Stimulated activated CD4-positive, alpha-beta T cell treated with anti-CD3 and anti-CD28 coated beads, Interleukin-12 subunit alpha, Interleukin-12 subunit beta, amount 100 ng/mL, for 48 hours (primary cell): ENCODE data around the gene PTPRG.

Source experiments
- DNase-seq, 3 donors: peaks; one replicate each; pipeline ENCODE4 v3.0.0-alpha.2; 2020; ENCODE audit warnings: low read depth in 2 of 3, low spot score in 1 of 3

The PTPRG gene

DNA sequence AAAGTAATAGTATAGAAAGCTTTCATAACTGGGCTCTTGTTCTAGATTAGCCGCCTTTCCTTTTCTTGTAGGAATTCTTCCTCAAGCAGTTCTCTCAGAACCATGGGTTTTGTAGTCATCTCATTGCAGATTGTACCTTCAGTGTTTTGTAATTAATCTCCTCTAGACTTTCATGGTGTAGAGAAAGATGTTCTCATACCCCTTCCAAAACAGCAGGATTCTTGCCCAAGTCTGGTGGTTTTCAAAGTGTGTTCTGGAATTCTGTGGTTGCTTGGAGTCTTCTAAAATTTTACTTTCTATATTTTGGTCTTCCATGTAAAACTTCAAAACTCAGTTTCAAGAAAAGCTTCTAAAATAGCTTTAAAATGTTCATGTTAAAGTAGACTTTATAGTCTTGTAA, 293.8 kb downstream of the PTPRG start:
- DNase-seq, result no peak

DNA sequence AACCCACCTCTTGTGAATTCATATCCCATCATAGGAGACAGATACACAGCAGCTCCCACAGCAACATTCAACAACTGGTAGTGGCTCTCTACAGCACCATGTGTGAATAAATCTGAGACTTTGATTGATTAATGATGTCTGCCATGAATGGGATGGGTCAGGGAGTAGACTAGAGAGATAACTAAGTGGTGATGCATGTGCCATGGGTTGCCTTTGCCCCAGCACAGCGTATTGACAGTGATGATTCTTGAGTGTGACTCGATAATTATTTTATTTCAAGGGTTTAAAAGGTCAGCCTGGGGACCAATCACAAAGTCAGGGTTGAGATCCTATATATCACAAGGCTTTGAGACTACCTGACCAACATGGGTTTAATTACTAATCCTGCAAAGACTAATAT, 295.9 kb downstream of the PTPRG start:
- DNase-seq, result no peak

DNA sequence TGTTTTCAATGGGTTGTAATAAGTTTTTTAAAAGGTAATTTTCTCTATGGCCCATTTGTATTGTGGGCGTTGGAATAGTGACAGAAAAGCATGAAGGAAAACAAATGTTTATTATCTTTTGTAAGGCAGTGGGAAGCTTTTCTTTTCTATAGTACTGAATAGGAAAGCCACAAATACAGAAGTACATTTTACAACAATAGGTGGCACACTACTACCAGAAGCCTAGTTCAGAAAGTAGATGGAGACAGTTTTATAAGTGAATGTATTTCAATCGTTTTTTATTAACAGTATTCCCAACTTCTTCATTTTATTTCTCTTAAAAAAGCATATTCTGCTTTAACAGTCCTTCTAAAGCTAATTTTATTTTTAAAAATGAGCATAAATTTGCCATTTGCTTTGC, 296.7 kb downstream of the PTPRG start:
- no peak for DNase-seq

DNA sequence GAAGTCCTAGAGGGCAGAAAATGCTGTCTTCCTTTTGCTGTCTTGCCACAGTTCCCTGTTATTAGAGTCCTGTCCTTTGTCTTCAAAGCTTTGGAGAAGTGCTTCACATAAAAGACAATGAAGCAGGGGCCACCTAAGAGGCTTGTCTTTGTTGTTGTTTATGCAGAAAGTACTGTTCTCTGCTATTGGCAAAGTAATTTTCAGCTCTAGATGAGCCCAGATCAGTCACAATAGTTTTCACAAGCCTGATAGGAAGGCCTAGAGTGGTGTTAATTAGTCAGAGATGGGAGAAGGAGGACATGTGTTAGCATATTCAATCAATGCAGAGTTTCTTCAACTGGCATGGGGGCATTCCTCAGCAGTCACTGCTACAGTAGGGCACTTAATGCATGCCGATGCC, 300.0 kb downstream of the PTPRG start:
- no peak for DNase-seq

DNA sequence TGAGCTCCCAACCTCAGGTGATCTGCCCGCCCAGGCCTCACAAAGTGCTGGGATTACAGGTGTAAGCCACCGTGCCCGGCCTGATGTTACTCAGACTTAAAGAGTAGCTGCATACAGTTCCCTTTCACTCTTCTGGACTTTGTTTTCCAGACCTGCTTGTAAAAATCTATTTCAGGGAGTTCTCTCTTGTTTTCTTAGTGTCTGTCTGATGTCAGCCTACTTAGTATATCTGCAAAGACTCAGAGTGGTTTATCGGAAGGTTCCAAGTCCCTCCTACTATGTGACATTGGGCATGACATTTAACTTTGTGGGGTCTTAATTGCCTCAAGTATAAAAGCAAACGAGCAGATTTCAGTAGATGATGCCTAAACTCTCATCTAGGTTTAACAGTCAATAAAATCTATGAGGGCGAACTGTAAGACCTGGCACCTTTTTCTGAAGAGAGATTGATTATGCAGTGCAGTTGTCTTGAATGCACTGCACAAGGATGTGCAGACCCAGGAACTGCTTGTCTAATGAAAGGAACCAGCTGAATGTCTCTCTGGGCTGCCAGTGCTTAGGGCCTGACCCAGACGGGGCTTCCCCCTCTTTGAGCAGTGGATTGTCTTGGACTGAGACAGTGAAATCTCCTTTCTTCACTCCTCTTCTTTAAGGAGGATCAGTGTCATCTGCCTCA, 301.4 kb downstream of the PTPRG start:
- DNase-seq, result no peak

DNA sequence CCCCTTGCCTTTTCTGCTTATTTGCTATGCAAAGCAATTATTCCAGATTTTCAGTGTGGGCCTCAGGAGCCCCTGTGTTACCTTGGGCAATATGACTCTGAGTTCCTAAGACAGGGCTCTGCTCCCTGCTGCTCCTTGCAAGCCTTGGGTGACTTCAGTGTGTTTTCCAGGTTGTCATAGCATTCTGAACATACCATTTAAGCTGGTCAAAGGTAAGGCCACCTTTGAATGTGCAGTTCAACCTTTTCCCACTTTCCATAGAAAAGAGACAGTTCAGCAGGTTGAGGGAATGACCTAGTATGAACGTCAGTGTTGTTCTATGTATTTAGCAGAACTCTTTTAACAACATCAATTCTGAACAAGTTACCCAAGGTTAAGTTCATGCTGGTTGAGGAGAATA, 302.2 kb downstream of the PTPRG start:
- no peak for DNase-seq

DNA sequence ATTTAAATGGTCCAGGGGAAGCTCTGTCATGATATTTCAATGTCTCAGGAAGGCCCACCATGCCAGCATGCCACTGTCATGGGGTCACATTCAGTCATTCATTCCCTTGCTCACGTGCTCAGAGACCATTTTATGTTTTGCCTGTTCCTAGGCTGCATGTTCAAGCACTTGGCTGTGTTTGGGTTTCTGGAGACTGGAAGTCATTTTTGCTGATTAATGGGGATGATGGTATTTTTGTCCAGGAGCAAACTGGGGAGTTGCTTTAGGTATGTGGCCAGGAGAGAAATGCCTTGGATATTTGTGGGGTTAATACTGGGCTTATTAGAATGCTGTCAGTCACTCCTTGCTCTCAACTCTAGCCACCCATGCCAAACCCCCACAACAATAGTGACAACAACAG, 303.5 kb downstream of the PTPRG start:
- no peak for DNase-seq

DNA sequence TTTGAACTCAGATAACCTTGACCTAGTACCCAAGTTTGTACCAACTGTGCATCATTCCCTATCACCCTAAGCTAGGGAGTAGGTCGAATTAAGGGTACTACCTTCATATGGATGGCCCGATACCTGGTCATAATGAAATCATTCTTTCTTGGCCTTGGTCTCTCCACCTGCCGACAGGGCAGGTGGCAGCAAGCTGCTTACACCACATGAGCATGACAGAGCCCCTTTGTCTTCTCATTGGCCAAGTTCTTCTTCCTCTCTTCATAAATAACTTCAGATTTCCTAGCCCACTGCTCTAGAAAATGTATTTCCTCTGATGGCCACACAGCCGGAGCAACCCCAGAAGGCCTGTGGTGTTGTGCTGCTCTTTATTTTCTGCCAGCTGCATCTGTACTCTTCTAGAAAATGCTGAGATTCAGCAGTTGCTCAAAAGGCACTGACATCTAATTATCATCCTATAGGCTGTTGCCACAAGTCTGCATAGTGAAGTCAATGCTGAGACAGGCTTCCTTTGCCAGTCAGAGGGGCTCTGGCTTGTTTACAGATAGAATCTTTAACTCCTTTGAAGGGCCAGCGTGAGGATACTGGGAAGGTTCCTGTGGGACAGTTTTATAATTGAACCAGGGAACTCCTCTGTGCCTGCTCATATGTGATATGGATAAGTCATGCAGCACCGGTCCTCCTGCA, 304.2 kb downstream of the PTPRG start:
- no peak for DNase-seq

DNA sequence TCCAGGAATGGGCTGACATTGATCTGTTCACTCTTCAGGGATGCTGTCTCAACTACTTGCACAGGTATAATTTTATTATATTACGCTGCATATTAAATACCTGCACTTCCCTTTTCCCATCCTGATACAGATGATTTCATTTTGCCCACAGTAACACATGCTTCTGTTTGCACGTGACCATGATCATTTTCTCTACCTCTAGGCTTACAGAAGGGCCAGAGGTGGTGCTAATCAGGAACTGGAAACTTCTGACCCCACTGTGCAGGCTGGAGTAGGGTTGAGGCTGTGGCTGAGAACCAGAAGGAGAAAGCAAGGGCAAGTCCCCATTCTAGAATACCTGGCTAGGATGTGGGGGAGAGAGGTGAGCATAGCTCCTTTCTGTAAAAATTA, 304.8 kb downstream of the PTPRG start:
- DNase-seq, result no peak

DNA sequence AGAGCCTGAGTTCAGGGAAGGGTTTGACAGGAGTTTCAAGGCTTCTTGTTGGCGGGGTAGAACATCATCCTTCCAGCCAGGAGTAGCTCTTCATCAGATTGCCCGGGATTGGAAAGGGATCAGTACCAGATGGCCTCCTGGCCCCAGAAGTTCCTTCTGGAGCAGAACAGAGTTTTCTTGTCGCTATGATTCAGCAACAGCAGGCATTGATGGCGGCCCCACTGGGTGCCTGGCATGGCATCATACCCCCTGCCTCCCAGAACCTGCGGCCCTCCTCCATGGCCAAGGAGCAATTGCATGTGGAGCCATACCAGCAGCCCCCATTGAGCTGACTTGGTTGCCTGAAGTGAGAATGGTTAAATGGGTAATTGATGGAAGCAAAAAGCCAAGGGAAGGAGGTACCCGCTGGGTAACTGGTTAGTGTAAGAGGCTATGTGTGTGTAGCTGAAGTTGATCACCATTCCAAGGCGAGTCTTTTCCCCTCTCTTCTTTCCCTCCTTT, 305.6 kb downstream of the PTPRG start:
- DNase-seq, result no peak

DNA sequence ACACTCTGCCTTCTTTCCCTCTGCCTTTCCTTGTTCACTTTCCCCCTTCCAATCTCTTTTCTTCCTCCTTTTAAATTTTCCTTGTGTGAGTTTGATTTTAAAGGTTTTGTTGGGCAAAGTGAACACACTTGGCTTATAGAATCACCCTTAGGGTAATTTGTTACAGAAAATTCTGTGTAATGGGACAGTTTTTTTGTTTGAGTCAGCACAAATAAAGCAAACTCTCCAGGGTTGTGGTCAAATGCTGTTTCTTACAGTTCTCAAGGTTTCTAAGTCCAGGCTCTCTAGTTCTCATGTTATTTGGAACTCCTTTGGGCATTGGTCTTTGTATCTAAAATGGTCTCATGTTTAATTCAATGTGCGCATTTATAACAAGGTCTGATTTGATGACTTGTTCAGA, 307.1 kb downstream of the PTPRG start:
- DNase-seq, result no peak

DNA sequence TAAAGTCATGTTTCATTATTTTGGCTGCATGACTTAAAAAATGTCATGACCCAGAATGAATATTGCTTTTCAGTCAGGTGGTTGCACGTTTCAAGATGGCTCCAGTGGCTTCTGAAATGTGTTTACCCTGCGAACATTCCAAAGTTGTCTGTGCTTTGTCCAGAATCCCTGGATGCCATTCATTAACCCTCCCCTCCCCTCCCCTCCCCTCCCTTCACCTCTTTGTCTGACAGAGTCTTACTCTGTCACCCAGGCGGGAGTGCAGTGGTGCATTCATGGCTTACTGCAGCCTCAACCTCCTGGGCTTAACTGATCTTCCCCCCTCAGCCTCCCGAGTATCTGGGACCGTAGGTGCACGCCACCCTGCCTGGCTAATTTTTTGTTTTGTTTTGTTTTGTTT, 308.0 kb downstream of the PTPRG start:
- DNase-seq, result no peak

DNA sequence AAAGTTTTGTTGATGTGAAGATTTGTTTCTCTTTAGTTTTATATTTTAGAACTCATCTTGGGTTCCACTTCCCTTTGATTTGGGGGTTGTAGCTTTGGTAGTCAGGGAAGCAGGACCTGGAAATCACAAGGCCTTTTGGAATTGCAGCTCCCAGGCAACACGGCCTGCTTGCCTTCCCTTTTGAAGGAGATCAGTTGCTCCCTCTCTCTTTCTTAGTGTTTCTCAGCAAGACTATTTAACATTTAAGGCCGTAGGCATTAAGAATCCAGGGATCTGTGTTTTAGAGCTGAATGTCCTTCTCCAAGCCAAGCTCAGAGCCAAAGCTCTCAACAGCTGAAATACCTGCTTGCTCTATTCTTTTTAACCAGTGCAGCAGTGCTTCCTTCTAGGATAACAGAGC, 310.3 kb downstream of the PTPRG start:
- DNase-seq, result no peak

DNA sequence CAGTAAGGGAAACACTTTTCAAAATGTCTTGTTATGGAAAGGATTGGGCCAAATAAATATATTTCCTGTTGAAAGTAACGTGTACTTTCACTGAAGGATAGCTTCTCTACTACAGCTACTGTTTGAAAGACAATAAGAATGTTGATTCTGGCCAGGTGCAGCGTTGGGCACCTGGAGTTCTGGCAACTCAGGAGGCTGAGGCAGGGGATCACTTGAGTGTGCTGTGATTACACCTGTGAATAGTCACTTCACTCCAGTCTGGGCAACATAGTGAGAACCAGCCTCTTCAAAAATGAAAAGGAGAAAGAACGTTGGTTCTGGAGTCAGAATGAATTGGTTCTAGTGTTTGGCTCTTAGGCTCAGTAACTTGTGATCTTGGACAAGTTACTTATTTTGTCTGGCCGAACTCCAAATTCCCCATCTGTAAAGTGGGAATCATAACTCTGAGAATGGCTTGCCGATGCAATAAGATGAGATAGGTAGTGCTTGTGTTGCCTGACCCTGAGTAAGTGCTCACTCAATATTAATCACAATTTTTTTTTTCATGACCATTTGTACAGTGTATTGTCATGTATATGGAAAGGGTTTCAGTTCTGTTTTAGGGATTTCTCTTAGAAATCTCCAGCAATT, 310.8 kb downstream of the PTPRG start:
- no peak for DNase-seq

DNA sequence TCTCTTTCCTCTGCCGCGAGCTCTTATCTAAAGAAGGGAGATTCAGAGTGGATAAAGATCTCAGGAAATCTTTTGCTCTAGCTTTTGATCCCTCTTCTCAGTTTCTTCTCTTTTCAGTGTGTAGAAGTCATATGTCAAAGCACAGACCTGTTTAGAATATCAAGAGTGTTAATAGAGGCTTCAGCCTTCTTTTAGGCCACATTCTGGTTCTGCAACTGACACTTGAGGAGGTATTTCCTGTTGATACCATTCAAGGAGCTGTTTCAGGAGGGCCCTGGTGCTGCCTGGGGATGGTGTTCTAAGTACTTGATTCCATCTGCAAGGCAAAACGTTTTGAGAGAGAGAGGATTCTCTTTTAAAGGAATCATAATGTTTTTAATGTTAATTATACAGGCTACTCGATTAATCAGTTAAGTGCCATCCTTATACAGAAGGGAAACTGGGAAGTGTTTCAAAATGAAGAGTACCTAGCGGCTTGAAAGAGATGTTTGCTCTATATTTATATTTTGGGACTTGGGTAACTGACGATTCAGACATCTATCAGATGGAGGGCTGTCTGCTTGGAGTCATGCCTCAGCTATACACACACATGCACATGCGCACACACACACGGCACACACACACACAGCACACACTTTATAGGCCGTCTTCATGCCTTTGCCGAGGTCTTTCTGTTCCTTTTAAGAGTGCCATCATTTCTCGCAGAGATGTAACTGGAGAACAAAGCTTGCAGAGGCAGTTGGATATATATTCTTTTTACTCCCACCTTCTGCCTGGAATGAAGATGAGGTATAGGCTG, 313.9 kb downstream of the PTPRG start:
- no peak for DNase-seq

DNA sequence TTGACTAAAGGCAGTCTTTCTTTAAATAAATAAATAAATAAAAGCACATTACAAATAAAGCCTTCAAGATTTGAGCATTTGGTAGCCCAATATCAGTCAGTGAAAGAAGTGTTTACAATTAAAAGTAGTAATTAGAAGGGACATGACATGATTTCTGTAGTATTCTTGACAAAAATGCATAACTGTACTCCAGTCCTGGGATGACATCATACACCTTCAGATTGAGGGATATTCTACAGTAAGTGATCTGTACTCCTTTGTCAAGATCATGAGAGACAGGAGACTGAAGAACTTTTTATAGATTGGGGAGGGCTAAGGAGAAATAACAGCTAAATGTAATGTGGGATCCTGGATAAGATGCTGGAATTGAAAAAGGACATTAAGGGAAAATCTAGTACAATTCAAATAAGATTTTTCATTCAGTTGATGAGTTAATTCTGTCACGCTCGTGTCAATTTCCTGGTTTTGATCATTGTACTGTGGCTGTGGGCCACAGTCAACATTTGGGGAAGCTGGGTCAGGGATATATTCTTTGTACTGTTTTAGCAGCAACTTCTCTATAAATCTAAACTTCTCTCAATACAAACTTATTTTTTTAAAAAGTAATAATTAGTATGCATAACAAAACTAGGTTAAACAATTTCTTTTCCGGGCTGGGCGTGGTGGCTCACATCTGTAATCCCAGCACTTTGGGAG, 314.8 kb downstream of the PTPRG start:
- DNase-seq, result no peak

DNA sequence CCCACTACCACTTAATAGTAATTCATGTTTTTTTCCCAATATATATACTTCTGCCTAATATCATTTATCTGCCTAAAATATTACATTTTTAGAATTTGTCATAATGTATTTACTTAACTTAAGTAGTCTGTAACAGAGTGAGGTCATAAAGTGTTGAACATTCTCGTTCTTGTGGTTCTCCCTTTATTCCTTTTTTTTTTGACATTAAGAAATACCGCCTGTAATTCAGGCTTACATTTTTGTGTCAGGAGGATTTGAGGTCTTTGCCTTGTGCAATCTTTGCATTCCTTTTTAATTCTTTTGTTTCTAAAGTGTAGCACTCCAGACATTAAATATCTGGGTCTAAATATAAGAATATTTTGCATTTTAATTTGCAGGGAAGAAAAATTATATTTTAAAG, 315.4 kb downstream of the PTPRG start:
- no peak for DNase-seq

DNA sequence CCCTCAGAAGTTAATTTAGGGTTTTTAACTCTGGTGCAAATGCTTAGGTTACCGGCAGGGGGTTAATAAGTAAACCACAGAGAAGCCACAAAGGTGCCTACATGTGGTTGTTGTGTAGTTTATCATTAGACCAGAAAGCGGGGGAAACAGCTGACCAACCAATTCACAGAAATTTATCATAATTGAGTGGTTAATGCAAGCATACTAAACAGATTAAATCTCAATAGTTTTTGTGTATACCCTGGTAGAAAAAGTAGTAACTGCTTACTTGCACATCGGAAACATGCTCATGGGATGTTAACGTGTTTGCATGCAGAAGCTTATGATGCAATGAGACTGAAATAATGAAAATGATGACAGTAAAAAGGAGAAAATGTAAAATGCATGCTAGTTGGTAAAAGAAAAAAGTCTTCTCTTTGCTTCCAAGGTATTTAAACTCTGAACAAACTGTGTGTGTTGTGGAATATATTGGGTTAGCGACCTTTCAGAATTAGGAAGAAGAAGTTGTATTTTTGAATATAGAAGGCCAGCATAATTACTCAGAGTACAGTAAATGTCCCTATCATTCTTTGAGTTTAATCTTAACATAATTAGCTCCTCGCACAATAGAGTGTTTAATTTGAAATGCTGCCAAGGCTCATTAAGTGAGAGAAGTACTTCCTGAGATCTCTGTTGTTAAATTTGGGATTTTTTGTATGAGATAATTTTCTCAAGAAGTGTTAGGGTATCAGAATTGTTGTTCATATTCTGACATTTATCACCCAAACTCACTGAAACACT, 316.2 kb downstream of the PTPRG start:
- DNase-seq, result no peak

DNA sequence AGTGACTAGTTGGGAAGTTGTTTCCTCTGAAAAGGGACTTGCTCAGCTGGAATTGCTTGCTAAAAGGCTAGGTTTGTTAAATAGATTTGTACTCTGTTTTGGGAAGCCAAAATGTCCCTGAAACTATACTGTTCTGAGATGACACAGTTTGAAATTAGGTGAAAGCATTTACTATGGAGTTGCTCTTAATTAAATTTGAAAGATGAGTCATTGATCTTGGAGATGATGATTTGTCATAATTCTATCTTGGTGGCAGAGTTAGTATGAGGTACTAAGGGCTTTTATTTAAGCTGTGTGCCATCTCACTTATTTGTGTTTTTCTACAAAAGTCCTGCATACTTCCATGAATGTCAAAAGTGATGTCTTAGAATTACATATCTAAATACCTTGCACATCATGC, 320.9 kb downstream of the PTPRG start:
- DNase-seq, result no peak

DNA sequence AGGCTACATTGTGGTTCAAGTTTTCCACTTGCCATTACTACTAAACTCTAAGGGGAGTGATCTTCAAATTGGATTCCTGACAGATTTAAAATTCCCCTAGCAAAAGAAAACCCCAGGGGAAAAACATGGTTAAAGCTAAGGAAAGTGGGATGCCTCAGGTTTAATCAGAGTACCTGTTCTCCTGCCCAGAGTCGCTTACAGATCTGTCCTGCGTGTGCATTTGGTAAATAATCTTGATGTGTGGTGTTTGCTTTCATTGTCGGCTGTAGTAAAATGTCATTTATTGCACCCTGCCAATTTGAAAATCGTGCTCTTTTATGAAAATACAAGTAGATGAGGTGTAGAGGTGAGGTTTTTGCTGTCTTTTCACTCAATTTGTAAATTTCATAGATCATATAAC, 323.4 kb downstream of the PTPRG start:
- no peak for DNase-seq
